ENCODE measurements around the gene PPP1R13B.

The PPP1R13B gene

GRCh38 chr14:103820908-103821307 is 26.5 kb downstream of the PPP1R13B start:
- Mint-ChIP-seq H3K36me3 (ENCODE audit: low read depth) (no peaks in the 10 kb centered on the region), H3K4me3 (no peak overlapping the region), H3K27me3 (ENCODE audit: low read depth, poor library complexity) (no peaks in the 10 kb centered on the region), H3K9me3 (no peaks in the 10 kb centered on the region), H3K27ac (peak overlapping the region; percentile 13), H3K4me1 (peaks cover 28% of the 10 kb centered on the region)
- no peak for DNase-seq
- TF ChIP-seq, protein P1, sequence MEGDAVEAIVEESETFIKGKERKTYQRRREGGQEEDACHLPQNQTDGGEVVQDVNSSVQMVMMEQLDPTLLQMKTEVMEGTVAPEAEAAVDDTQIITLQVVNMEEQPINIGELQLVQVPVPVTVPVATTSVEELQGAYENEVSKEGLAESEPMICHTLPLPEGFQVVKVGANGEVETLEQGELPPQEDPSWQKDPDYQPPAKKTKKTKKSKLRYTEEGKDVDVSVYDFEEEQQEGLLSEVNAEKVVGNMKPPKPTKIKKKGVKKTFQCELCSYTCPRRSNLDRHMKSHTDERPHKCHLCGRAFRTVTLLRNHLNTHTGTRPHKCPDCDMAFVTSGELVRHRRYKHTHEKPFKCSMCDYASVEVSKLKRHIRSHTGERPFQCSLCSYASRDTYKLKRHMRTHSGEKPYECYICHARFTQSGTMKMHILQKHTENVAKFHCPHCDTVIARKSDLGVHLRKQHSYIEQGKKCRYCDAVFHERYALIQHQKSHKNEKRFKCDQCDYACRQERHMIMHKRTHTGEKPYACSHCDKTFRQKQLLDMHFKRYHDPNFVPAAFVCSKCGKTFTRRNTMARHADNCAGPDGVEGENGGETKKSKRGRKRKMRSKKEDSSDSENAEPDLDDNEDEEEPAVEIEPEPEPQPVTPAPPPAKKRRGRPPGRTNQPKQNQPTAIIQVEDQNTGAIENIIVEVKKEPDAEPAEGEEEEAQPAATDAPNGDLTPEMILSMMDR (IDR thresholded peaks at IDR 0.05), result no peak

GRCh38 chr14:103820382-103820781 is 27.0 kb downstream of the PPP1R13B start:
- Mint-ChIP-seq H3K4me3 (peak overlapping the region; percentile 51), H3K27me3 (ENCODE audit: low read depth, poor library complexity) (no peaks in the 10 kb centered on the region), H3K27ac (peak overlapping the region; percentile 94), H3K4me1 (peaks cover 28% of the 10 kb centered on the region), H3K9me3 (no peaks in the 10 kb centered on the region), H3K36me3 (ENCODE audit: low read depth) (no peaks in the 10 kb centered on the region)
- TF ChIP-seq, protein P1 (IDR thresholded peaks at IDR 0.05), result no peak
- DNase-seq, result no peak

DNA sequence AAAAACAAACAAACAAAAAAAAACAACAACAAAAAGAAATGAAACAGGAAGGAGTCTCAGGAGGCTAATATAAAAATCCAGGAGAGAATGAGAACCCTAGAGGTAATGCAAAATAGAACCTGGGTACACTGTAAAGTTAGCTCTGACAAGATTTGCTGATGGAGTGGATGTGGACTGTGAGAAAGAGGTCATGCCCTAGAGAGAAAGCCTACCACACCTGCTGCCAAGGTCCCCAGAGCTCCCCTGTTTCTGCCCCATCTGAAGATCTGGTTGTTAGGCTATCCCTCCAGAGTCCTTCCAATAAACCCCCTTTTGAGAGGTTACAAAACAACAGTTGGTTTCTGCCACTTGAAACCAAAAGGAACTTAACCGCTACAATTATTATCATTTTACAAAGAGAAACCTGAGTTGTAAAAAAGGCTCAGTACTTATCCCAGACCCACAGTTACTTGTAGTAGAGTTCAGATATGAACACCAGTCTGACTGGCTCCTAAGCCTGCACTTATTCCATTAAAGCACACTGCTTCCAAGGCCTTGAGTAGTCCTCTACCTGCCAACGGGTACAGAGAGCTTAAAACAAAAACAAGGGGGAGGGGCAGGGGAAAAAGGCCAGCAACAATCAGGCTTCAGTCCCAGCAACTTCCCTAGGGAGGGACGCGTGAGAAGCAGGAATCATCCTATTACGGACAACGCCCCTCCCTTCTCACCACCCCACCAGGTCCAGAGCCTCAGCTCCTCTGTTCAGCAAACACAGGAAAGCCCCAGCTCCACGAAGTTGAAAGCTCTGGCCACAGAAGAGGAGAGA is 27.7 kb downstream of the PPP1R13B start:
- Mint-ChIP-seq H3K4me1 (peaks cover 28% of the 10 kb centered on the region), H3K9me3 (peaks cover 4% of the 10 kb centered on the region), H3K4me3 (peak overlapping the region; percentile 51), H3K27ac (peak overlapping the region; percentile 94), H3K36me3 (ENCODE audit: low read depth) (peaks cover 3% of the 10 kb centered on the region), H3K27me3 (ENCODE audit: low read depth, poor library complexity) (no peaks in the 10 kb centered on the region)
- TF ChIP-seq, protein P1 (IDR thresholded peaks at IDR 0.05), result no peak
- DNase-seq, result peak; percentile 25

DNA sequence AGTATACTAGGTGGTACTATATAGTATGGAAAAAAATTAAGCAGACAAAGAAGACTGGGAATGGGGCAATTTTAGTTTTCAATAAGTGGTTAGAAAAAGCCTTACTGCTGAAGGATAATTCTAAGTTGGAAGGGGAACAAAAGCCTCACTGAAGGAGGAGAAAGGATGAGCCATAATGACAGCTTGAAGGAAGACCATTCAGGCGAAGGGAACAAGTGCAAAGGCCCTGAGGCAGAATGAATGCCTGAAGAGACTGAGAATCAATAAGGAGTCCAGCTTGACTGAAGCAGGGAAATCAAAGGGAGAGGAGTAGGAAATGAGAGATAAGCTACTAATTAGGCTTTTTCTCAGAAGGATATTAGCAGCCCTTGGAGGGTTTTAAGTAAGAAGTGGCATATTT is 28.5 kb downstream of the PPP1R13B start:
- Mint-ChIP-seq H3K4me3 (peak overlapping the region; percentile 3), H3K36me3 (ENCODE audit: low read depth) (peaks cover 3% of the 10 kb centered on the region), H3K4me1 (peaks cover 28% of the 10 kb centered on the region), H3K9me3 (peaks cover 4% of the 10 kb centered on the region), H3K27ac (no peak overlapping the region), H3K27me3 (ENCODE audit: low read depth, poor library complexity) (peaks cover under 1% of the 10 kb centered on the region)
- TF ChIP-seq, protein P1 (IDR thresholded peaks at IDR 0.05), result no peak
- no peak for DNase-seq

DNA sequence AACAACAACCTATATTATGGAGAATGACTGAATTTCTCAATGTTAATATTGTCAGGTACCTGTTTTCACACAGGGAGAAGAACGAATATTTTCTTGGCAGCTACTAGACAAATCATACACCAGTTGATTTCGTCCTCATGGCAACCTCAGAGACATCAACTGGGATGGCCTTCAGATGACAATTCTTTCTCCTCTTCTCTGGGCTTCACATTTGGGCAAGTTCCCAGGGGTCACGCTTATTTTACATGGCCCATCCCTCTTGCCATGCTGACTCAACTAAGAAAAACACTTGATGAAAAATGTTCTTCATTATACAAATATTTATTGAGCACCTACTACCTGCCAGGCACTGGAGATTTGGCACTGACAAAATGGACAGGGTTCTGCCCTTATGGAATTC is 29.0 kb downstream of the PPP1R13B start:
- TF ChIP-seq, protein P1 (IDR thresholded peaks at IDR 0.05), result no peak
- H3K36me3 Mint-ChIP-seq (ENCODE audit: low read depth), result peaks cover 3% of the 10 kb centered on the region
- H3K4me1 Mint-ChIP-seq, result peaks cover 28% of the 10 kb centered on the region
- peaks cover 5% of the 10 kb centered on the region for H3K27me3 Mint-ChIP-seq (ENCODE audit: low read depth, poor library complexity)
- peaks cover 4% of the 10 kb centered on the region for H3K9me3 Mint-ChIP-seq
- DNase-seq, result no peak
- no peak overlapping the region for H3K4me3 Mint-ChIP-seq
- no peak overlapping the region for H3K27ac Mint-ChIP-seq

- no peak for DNase-seq
- peaks cover 5% of the 10 kb centered on the region for H3K27me3 Mint-ChIP-seq (ENCODE audit: low read depth, poor library complexity)
- H3K27ac Mint-ChIP-seq, result no peak overlapping the region
- no peak overlapping the region for H3K4me3 Mint-ChIP-seq
- peaks cover 4% of the 10 kb centered on the region for H3K9me3 Mint-ChIP-seq
- TF ChIP-seq, protein P1 (IDR thresholded peaks at IDR 0.05), result no peak
- H3K4me1 Mint-ChIP-seq, result peaks cover 28% of the 10 kb centered on the region
- H3K36me3 Mint-ChIP-seq (ENCODE audit: low read depth), result peaks cover 3% of the 10 kb centered on the region
These were observed 29.8 kb downstream of the PPP1R13B start for GRCh38 chr14:103817595-103817994.
